Fibroblast of the aortic adventitia (primary cell): ENCODE results near the gene TMEM208. TPM values are rescaled to one million over a fixed set of nuclear protein-coding genes. Genes with fewer than 3 reads are reported as not detected.

ENCODE experiments used
- DNase-seq: peaks from one replicate; pipeline ENCODE4 v3.0.0-alpha.2; 2010; ENCODE audit warnings: low read depth
- H3K4me3 ChIP-seq: 2 replicates; pipeline ENCODE4 v1.5.1; 2011; ENCODE audit warnings: low read depth, mild to moderate bottlenecking, control low read depth, low read length, moderate library complexity
- total RNA-seq: library from RNA; depleted of rRNA; stranded (reverse); fragments of >200 nt; gene quantifications from 2 replicates; pipeline ENCODE4 v1.2.3, GENCODE V29; 2012; ENCODE audit warnings: low replicate concordance
- TF ChIP-seq, protein P1 (sequence below): IDR thresholded peaks from 2 replicates; pipeline ENCODE4 v1.5.1; 2011; ENCODE audit warnings: mild to moderate bottlenecking, low read length, control low read depth, inconsistent platforms; ENCODE audit not compliant: insufficient read depth

The TMEM208 gene
- total RNA-seq, 1 donor, result 24.3 TPM

GRCh38 chr16:67191411-67191994, 35.4 kb upstream of the TMEM208 start:
- H3K4me3 ChIP-seq, result peak overlapping the region; percentile 60
- TF ChIP-seq, protein P1, sequence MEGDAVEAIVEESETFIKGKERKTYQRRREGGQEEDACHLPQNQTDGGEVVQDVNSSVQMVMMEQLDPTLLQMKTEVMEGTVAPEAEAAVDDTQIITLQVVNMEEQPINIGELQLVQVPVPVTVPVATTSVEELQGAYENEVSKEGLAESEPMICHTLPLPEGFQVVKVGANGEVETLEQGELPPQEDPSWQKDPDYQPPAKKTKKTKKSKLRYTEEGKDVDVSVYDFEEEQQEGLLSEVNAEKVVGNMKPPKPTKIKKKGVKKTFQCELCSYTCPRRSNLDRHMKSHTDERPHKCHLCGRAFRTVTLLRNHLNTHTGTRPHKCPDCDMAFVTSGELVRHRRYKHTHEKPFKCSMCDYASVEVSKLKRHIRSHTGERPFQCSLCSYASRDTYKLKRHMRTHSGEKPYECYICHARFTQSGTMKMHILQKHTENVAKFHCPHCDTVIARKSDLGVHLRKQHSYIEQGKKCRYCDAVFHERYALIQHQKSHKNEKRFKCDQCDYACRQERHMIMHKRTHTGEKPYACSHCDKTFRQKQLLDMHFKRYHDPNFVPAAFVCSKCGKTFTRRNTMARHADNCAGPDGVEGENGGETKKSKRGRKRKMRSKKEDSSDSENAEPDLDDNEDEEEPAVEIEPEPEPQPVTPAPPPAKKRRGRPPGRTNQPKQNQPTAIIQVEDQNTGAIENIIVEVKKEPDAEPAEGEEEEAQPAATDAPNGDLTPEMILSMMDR, result no peak
- no peak for DNase-seq

DNA sequence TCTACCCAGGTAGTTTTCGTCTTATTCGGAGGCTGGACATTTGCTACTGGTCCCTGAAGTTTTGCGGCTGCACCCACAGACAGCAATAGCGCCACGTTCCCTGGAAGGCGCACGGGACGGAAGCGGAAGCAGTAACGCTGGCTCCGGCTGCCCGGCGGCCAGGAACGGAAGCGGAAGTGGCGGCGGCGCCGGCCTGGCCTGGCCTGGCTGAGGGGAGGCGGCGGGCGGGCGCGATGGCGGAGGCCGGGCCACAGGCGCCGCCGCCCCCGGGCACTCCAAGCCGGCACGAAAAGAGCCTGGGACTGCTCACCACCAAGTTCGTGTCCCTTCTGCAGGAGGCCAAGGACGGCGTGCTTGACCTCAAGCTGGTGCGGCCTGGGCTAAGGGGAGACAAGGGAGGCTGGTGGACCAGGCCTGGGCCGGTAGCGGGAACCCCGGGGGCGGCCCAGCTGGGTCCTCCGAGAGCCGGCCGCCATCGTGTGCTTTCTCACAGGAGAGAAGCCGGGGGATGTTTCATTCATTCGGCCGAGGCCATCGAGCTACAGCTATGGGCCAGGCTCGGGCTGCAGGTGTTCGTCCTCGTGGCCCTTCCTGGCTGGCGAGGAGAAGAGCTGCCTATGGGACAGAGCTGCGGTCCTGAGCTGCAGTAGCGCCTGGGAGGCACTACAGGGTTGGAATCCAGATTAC, 34.8 kb upstream of the TMEM208 start, which contains the start of gene E2F4:
E2F4 (plus strand) TSS at position 161 of the 687 bp plus-strand sequence; CDS start at position 234, 73 bp downstream.
- DNase-seq, result peak; percentile 91
- TF ChIP-seq, protein P1, result no peak
- H3K4me3 ChIP-seq, result peak within 1 kb of the TSS; percentile 97

DNA sequence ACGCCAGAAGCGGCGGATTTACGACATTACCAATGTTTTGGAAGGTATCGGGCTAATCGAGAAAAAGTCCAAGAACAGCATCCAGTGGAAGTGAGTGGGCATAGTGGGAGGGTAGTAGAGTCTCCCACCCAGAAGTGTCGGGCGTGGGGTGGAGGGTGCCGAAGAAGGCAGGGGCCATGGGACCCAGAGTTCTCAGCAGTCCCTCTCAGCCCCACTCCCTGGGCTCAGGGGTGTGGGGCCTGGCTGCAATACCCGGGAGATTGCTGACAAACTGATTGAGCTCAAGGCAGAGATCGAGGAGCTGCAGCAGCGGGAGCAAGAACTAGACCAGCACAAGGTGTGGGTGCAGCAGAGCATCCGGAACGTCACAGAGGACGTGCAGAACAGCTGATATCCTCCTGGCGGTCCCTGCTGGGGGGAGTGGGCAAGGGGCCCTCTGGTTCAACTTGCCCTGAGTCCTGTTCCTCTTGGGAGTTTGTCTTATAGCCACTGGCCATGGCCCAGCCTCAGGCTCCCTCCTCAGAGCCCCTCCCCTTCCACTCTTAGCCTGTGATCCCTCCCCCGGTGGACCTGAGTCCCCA, 34.1 kb upstream of the TMEM208 start:
- peak overlapping the region; percentile 97 for H3K4me3 ChIP-seq
- TF ChIP-seq, protein P1, result no peak
- no peak for DNase-seq

DNA sequence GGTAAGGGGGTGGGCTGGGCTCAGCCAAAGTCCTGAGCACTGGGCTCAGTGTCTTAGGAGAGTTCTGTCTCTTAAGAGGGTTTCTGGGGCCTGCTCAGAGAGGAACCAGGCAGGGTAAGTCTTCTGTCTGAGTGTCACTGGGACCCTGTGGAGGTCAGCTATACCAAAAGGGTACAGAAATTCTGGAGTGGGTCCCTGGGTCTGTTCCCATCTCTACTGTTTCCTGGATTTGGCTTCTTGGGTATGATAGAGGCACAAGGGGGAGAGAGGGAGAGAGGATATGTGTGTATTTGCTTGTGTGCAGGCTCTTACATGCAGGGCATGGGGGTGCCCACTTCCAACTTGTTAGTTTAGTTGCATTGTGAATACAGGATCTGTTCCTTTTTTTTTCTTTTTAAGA, 33.4 kb upstream of the TMEM208 start:
- DNase-seq, result no peak
- H3K4me3 ChIP-seq, result peak overlapping the region; percentile 97
- TF ChIP-seq, protein P1, result no peak

DNA sequence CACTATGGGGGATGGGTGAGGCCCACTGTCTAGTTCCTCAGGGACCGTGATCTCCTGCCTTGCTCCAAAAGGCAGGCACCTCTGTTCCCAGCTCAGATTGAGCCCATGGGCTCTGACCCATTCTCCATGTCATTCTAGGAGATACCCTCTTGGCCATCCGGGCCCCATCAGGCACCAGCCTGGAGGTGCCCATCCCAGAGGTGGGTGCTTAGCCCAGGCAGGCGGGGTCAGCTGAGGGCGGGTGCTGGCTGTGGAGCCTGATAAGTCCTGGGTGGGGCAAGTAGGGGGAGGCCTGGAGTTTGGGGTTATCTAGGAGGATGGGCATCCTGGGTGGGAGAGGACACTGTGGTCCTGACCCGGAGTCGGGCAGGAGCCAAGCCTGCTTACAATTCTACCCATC, 32.7 kb upstream of the TMEM208 start:
- H3K4me3 ChIP-seq, result no peak overlapping the region
- TF ChIP-seq, protein P1, result no peak
- no peak for DNase-seq

- H3K4me3 ChIP-seq, result no peak overlapping the region
- TF ChIP-seq, protein P1, result no peak
- no peak for DNase-seq
Observed at GRCh38 chr16:67195676-67196075, 31.3 kb upstream of the TMEM208 start.
